ENCODE measurements around the gene ARHGDIG. TPM values are rescaled to one million over a fixed set of nuclear protein-coding genes. Genes with fewer than 3 reads are reported as not detected.
A peak's percentile ranks its signal among the peaks of the same experiment; 100 is the strongest.

The ARHGDIG gene
- total RNA-seq, 1 experiment from 2014 or later: 2.4 TPM

GRCh38 chr16:301950-302349 is 21.6 kb downstream of the ARHGDIG start:
- no peak overlapping the region for H3K27ac ChIP-seq (ENCODE audit: low read length)
- no peak for ATAC-seq
- no peak for DNase-seq (ENCODE audit: low read depth, low spot score)
- H3K27me3 ChIP-seq (ENCODE audit: control insufficient read depth, insufficient read depth, low read length): no peaks in the 10 kb centered on the region
- POLR2A ChIA-PET: no interaction called here
- no peaks in the 10 kb centered on the region for H3K9me3 ChIP-seq (ENCODE audit: control insufficient read depth, insufficient read depth, low read depth, low read length)
- TF ChIP-seq CTCF (IDR thresholded peaks at IDR 0.05) (no peak), SIN3A (IDR thresholded peaks at IDR 0.05; ENCODE audit: borderline replicate concordance, insufficient read depth, low read depth, low read length) (no peak), TCF7L2 (IDR thresholded peaks at IDR 0.05; ENCODE audit: low read depth, low read length) (no peak), REST (IDR thresholded peaks at IDR 0.05; ENCODE audit: insufficient read depth in 1 of 2, low read depth in 2 of 2, low read length in 1 of 2) (no peak)
- CTCF ChIA-PET: no interaction called here
- intact Hi-C loops (cut with micrococcal nuclease; ENCODE audit: unreplicated experiment): no loop called here
- no TSS peak for BruUV-seq (replicated peaks)
- H3K36me3 ChIP-seq (ENCODE audit: control insufficient read depth, insufficient read depth, low read length): no peaks in the 10 kb centered on the region
- in situ Hi-C loops (cut with HindIII; ENCODE audit: low pct_unique_long_range_greater_than_20kb, low sequenced_read_pairs): no loop called here
- no peak overlapping the region for H3K4me3 ChIP-seq (ENCODE audit: low read depth in 2 of 2, low read length in 2 of 2)
- no peaks in the 10 kb centered on the region for H3K4me1 ChIP-seq (ENCODE audit: control insufficient read depth, insufficient read depth, low read length)

- BruUV-seq (replicated peaks): no TSS peak
- in situ Hi-C loops (cut with HindIII; ENCODE audit: low pct_unique_long_range_greater_than_20kb, low sequenced_read_pairs): no loop called here
- Histone ChIP-seq H3K4me3 (ENCODE audit: low read depth in 2 of 2, low read length in 2 of 2) (no peak overlapping the region), H3K27ac (ENCODE audit: low read length) (no peak overlapping the region), H3K4me1 (ENCODE audit: control insufficient read depth, insufficient read depth, low read length) (no peaks in the 10 kb centered on the region), H3K27me3 (ENCODE audit: control insufficient read depth, insufficient read depth, low read length) (no peaks in the 10 kb centered on the region), H3K36me3 (ENCODE audit: control insufficient read depth, insufficient read depth, low read length) (no peaks in the 10 kb centered on the region), H3K9me3 (ENCODE audit: control insufficient read depth, insufficient read depth, low read depth, low read length) (no peaks in the 10 kb centered on the region)
- ChIA-PET POLR2A (no interaction called here), CTCF (no interaction called here)
- no peak for TF ChIP-seq REST (IDR thresholded peaks at IDR 0.05; ENCODE audit: insufficient read depth in 1 of 2, low read depth in 2 of 2, low read length in 1 of 2)
- TF ChIP-seq CTCF (IDR thresholded peaks at IDR 0.05): no peak
- no peak for TF ChIP-seq TCF7L2 (IDR thresholded peaks at IDR 0.05; ENCODE audit: low read depth, low read length)
- no peak for TF ChIP-seq POLR2AphosphoS5 (IDR thresholded peaks at IDR 0.05; ENCODE audit: low read depth, low read length)
- no peak for TF ChIP-seq SIN3A (IDR thresholded peaks at IDR 0.05; ENCODE audit: borderline replicate concordance, insufficient read depth, low read depth, low read length)
- intact Hi-C loops (cut with micrococcal nuclease; ENCODE audit: unreplicated experiment): no loop called here
- no peak for DNase-seq (ENCODE audit: low read depth, low spot score)
- ATAC-seq: peak; percentile 66
These were observed 23.5 kb downstream of the ARHGDIG start for GRCh38 chr16:303760-304505.

Data from Panc1 (cell line).